Muscle of leg (tissue), 11 donors: Measurements from ENCODE around the gene HEATR5B. TPM values are rescaled to one million over a fixed set of nuclear protein-coding genes. Genes with fewer than 3 reads are reported as not detected.

Experiments
- DNase-seq: peaks from one replicate; pipeline ENCODE4 v3.0.0; 2013
- H3K27ac ChIP-seq: one replicate; pipeline ENCODE4 v1.5.1; 2013; ENCODE audit warnings: mild to moderate bottlenecking, low read length, control low read depth
- H3K27me3 ChIP-seq: one replicate; pipeline ENCODE4 v1.6.1; 2013; ENCODE audit warnings: low read length; ENCODE audit not compliant: control insufficient read depth, insufficient read depth
- H3K36me3 ChIP-seq: one replicate; pipeline ENCODE4 v1.6.1; 2013; ENCODE audit warnings: low read length; ENCODE audit not compliant: control insufficient read depth, insufficient read depth
- H3K4me1 ChIP-seq: one replicate; pipeline ENCODE4 v1.6.1; 2013; ENCODE audit warnings: low read length; ENCODE audit not compliant: control insufficient read depth, insufficient read depth
- H3K4me3 ChIP-seq: one replicate; pipeline ENCODE4 v1.5.1; 2013; ENCODE audit warnings: low read length, control low read depth
- H3K9me3 ChIP-seq: replicated peaks from 2 replicates; pipeline ENCODE4 v1.6.1; 2013; ENCODE audit warnings: low read depth, low read length; ENCODE audit not compliant: control insufficient read depth
- WGBS: methylation state at CpG from one replicate; pipeline ENCODE4 v1.1.5; 2013; ENCODE audit warnings: missing lambda C conversion rate; ENCODE audit not compliant: insufficient coverage; 5-methylcytosine and 5-hydroxymethylcytosine counted together
- polyA plus RNA-seq, 8 donors: library from polyadenylated mRNA; unstranded; fragments of 120-200 nt; gene quantifications; one replicate each; pipeline versions ENCODE4 v1.2.1 to v1.2.3, GENCODE V29; 2013; ENCODE audit warnings: inconsistent platforms in 1 of 8, low replicate concordance in 1 of 8; ENCODE audit not compliant: insufficient read length in 8 of 8, insufficient read depth in 1 of 8
- total RNA-seq: library from RNA; stranded (reverse); fragments of 120-200 nt; gene quantifications from one replicate; pipeline ENCODE4 v1.2.4, GENCODE V29; 2013

The HEATR5B gene
- total and polyA plus RNA-seq, 9 donors: 10.2 to 14.7 (median 11.5) TPM

- Histone ChIP-seq H3K4me1 (no peaks in the 10 kb centered on the region), H3K9me3 (no peaks in the 10 kb centered on the region), H3K4me3 (no peak overlapping the region), H3K36me3 (peaks cover 35% of the 10 kb centered on the region), H3K27ac (no peak overlapping the region), H3K27me3 (no peaks in the 10 kb centered on the region)
- no CpG with 5 or more reads among the region's 2 CpGs for WGBS
- no peak for DNase-seq
These were observed 20.0 kb upstream of the HEATR5B start for GRCh38 chr2:37104178-37104577.

- no peak overlapping the region for H3K4me3 ChIP-seq
- no peak overlapping the region for H3K27ac ChIP-seq
- no peak for DNase-seq
- WGBS: no CpG with 5 or more reads among the region's 3 CpGs
- no peaks in the 10 kb centered on the region for H3K4me1 ChIP-seq
- H3K36me3 ChIP-seq: peaks cover 25% of the 10 kb centered on the region
- H3K27me3 ChIP-seq: no peaks in the 10 kb centered on the region
- no peaks in the 10 kb centered on the region for H3K9me3 ChIP-seq
These were observed 18.4 kb upstream of the HEATR5B start for GRCh38 chr2:37102588-37102987.

- H3K27me3 ChIP-seq: no peaks in the 10 kb centered on the region
- no peak for DNase-seq
- 33% methylated on average over 1 of the region's 1 CpG for WGBS
- no peak overlapping the region for H3K4me3 ChIP-seq
- no peaks in the 10 kb centered on the region for H3K9me3 ChIP-seq
- peaks cover 23% of the 10 kb centered on the region for H3K36me3 ChIP-seq
- no peaks in the 10 kb centered on the region for H3K4me1 ChIP-seq
- H3K27ac ChIP-seq: no peak overlapping the region
These were observed 15.9 kb upstream of the HEATR5B start for GRCh38 chr2:37100054-37100453.

- H3K4me1 ChIP-seq: no peaks in the 10 kb centered on the region
- no peak overlapping the region for H3K27ac ChIP-seq
- DNase-seq: no peak
- WGBS: 100% methylated on average over 1 of the region's 4 CpGs
- no peaks in the 10 kb centered on the region for H3K9me3 ChIP-seq
- H3K27me3 ChIP-seq: no peaks in the 10 kb centered on the region
- H3K4me3 ChIP-seq: no peak overlapping the region
- H3K36me3 ChIP-seq: peaks cover 35% of the 10 kb centered on the region
These were observed 14.4 kb upstream of the HEATR5B start for GRCh38 chr2:37098416-37099118.

- H3K27ac ChIP-seq: no peak overlapping the region
- DNase-seq: no peak
- WGBS: 88% methylated on average over 1 of the region's 1 CpG
- no peaks in the 10 kb centered on the region for H3K27me3 ChIP-seq
- peaks cover 33% of the 10 kb centered on the region for H3K36me3 ChIP-seq
- no peak overlapping the region for H3K4me3 ChIP-seq
- H3K9me3 ChIP-seq: no peaks in the 10 kb centered on the region
- no peaks in the 10 kb centered on the region for H3K4me1 ChIP-seq
These were observed 12.4 kb upstream of the HEATR5B start for GRCh38 chr2:37096568-37096967.

- no peaks in the 10 kb centered on the region for H3K9me3 ChIP-seq
- peaks cover 38% of the 10 kb centered on the region for H3K36me3 ChIP-seq
- WGBS: 64% methylated on average over 1 of the region's 5 CpGs
- DNase-seq: no peak
- no peaks in the 10 kb centered on the region for H3K27me3 ChIP-seq
- H3K4me1 ChIP-seq: no peaks in the 10 kb centered on the region
- H3K4me3 ChIP-seq: no peak overlapping the region
- no peak overlapping the region for H3K27ac ChIP-seq
These were observed 7.7 kb upstream of the HEATR5B start for GRCh38 chr2:37091873-37092272.

- Histone ChIP-seq H3K4me1 (no peaks in the 10 kb centered on the region), H3K4me3 (no peak overlapping the region), H3K9me3 (no peaks in the 10 kb centered on the region), H3K27ac (no peak overlapping the region), H3K36me3 (peaks cover 32% of the 10 kb centered on the region), H3K27me3 (no peaks in the 10 kb centered on the region)
- WGBS: no CpG with 5 or more reads among the region's 4 CpGs
- no peak for DNase-seq
These were observed 5.9 kb upstream of the HEATR5B start for GRCh38 chr2:37090019-37090477.

GRCh38 chr2:37085731-37086147 is 1.6 kb upstream of the HEATR5B start:
- no peak for DNase-seq
- 80% methylated on average over 1 of the region's 1 CpG for WGBS
- no peaks in the 10 kb centered on the region for H3K27me3 ChIP-seq
- H3K4me3 ChIP-seq: no peak overlapping the region
- no peak overlapping the region for H3K27ac ChIP-seq
- H3K36me3 ChIP-seq: peaks cover 29% of the 10 kb centered on the region
- no peaks in the 10 kb centered on the region for H3K9me3 ChIP-seq
- peaks cover 2% of the 10 kb centered on the region for H3K4me1 ChIP-seq

GRCh38 chr2:37084797-37085196 is 625 bp upstream of the HEATR5B start:
- DNase-seq: no peak
- Histone ChIP-seq H3K4me1 (peaks cover 2% of the 10 kb centered on the region), H3K4me3 (peak overlapping the region; percentile 93), H3K9me3 (no peaks in the 10 kb centered on the region), H3K27ac (peak overlapping the region; percentile 74), H3K27me3 (no peaks in the 10 kb centered on the region), H3K36me3 (peaks cover 24% of the 10 kb centered on the region)
- 0% methylated on average over 5 of the region's 10 CpGs for WGBS

- H3K27ac ChIP-seq: no peak overlapping the region
- DNase-seq: no peak
- H3K9me3 ChIP-seq: no peaks in the 10 kb centered on the region
- H3K4me1 ChIP-seq: peaks cover 2% of the 10 kb centered on the region
- no peaks in the 10 kb centered on the region for H3K27me3 ChIP-seq
- peaks cover 19% of the 10 kb centered on the region for H3K36me3 ChIP-seq
- no CpG with 5 or more reads among the region's 3 CpGs for WGBS
- no peak overlapping the region for H3K4me3 ChIP-seq
These were observed 3.5 kb downstream of the HEATR5B start for GRCh38 chr2:37080689-37081088.
